GM19468 (cell line): ENCODE measurements around the gene THEMIS.

Experiments
- ATAC-seq: cut with Tn5 transposase; IDR thresholded peaks from one replicate; pipeline ENCODE4 v1.9.1; 2021; ENCODE audit warnings: mild to moderate bottlenecking, moderate library complexity, moderate number of reproducible peaks; ENCODE audit not compliant: unreplicated experiment; ENCODE audit errors: extremely low read depth

THEMIS gene

DNA sequence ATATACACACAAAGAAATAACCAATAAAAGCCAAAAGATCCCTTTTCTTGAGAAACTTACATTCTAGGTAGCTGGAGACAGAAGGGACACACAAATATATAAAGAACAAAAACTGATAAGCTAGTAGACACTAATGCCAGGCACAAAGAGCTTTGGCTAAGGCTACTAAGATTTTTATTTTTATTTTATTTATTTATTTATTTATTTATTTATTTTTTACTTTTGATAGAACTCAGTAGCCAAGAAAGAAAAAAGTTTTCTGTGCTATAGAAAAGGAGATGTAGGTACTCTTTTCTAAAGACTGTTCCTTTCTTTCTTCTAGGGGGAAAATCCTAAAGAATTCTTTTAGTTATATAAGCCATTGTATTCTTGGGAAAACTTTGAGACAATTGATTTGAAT is 34.1 kb downstream of the THEMIS start:
- no peak for ATAC-seq

- no peak for ATAC-seq
Observed at GRCh38 chr6:127865108-127865507, 35.8 kb downstream of the THEMIS start.

DNA sequence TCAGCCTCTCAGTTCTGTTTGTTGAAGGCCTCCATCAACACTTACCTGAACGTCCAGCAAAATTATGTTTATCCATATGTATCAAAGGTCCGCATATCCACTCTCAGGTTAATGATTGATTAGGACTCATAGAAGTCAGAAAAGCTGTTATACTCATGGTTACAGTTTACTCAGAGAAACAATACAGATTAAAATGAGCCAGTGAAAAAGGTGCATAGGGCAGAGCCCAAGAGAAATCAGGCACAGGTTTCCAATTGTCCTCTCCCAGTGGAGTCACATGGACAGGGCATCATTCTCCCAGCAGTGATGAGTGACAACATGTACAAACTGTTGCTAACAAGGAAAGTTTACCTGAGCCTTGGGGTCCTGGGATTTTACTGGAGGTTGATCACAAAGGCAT is 36.2 kb downstream of the THEMIS start:
- no peak for ATAC-seq

GRCh38 chr6:127860723-127861122 is 40.1 kb downstream of the THEMIS start:
- no peak for ATAC-seq

DNA sequence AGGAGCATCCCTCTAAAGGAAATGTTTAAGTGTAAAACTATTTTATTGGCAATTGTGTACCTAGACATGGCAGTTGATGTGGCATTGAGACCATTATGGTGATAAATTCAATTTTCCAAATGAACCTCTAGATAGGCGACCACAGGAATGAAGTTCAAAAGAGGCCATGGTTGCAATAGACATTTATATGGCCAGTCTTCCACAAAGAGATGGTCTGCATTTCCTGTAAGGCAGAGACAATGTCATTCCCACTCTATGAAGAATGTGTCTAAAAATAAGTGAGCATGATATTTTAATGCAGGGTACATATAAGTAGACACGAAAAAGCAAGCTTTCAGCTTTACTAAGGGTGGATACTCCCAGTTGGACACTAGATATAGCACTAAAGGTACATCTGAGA is 40.9 kb downstream of the THEMIS start:
- ATAC-seq, result no peak

DNA sequence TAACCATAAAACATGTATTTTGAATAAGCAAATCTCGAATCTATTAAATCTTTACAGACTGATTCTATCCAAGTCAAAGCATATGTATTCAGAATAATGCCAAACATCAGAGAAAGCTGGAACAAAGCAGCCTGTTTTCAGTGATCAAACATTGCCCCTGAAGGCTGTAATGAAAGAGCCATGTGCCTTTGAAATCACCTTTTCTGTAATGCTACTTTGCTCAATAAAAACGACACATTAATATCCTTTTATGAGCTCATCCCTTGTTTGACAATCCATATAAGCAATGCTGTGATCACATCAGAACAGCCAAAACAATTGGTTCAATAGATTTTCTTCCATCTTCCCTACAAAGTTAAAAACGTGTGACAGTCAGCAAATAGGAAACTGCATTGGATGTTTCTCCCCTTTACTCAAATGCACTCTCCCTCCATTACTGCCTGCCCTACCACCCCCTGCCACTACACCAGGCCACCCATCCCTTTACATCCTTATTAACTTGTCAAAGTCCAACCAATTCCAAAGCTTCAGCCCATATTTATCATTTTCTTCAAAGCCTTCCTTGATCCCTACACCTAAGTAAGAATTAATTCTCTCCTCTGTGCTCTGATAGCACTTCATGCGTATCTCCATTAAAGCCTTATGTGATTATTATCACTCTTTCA is 42.0 kb downstream of the THEMIS start:
- no peak for ATAC-seq

GRCh38 chr6:127857051-127857637 is 43.7 kb downstream of the THEMIS start:
- no peak for ATAC-seq

GRCh38 chr6:127855542-127856159 is 45.2 kb downstream of the THEMIS start:
- no peak for ATAC-seq

- no peak for ATAC-seq
Observed at GRCh38 chr6:127854009-127854408, 46.8 kb downstream of the THEMIS start.

- ATAC-seq, result no peak
Observed at GRCh38 chr6:127851197-127851596, 49.7 kb downstream of the THEMIS start.

GRCh38 chr6:127845242-127845641 is 55.6 kb downstream of the THEMIS start:
- no peak for ATAC-seq

DNA sequence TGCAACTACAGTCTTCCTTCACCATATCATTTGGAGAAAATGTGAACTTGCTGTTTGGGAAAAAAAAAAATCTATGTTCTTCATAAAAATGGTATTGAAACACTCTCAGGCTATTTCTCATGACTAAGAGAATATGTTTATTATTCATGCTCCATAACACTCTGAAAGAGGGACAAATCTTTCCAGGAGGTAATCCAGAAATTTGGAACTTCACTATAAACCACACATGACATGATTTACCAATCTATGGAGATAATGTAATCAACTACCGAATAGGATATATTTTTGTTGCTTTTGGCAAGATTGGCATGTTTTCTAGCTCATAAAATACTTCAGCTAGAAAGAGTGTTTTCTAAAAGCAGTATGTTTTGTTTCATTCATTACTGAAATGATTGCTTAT is 56.3 kb downstream of the THEMIS start:
- no peak for ATAC-seq

DNA sequence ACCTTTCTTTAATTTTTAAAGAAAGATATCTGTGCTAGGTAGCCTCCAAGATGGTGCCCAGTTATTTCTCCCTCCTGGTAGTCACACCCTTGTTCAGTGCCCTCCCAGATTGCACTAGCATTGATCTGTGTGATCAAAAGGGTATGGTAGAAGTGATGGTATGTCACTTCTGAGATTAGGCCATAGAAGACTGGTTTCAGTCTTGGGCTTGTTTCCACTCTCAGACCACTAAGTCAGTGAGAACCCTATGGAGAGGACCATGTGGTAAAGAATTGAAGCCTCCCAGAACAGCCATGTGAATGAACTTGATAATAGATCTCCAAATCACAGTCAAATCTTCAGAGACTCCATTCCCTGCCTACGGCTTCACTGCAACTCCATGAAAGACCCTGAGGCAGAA is 57.3 kb downstream of the THEMIS start:
- ATAC-seq, result no peak

- no peak for ATAC-seq
Observed at GRCh38 chr6:127842562-127842961, 58.3 kb downstream of the THEMIS start.

DNA sequence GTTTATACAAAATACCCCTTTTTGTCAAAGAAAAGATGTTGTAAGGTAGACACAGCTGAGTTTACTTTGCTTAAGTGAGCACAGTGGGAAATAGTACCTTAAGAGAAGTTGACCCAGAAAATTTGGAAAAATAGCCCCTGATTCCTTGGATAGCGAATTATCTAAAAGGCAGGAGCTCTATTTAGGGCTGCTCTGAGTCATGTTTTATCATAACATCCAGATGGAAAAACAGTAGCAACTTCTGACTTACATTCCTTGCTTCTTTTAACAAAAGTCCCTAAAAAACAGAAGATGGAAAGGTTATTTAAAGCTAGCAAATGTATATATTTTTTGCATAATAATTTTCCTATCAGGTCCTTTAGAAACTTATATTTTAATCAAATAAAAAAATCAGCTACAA is 59.0 kb downstream of the THEMIS start:
- ATAC-seq, result no peak

GRCh38 chr6:127834136-127834535 is 66.7 kb downstream of the THEMIS start:
- no peak for ATAC-seq

- no peak for ATAC-seq
Observed at GRCh38 chr6:127833336-127833735, 67.5 kb downstream of the THEMIS start.

GRCh38 chr6:127832381-127832780 is 68.5 kb downstream of the THEMIS start:
- no peak for ATAC-seq

- no peak for ATAC-seq
Observed at GRCh38 chr6:127824061-127824460, 76.8 kb downstream of the THEMIS start.

DNA sequence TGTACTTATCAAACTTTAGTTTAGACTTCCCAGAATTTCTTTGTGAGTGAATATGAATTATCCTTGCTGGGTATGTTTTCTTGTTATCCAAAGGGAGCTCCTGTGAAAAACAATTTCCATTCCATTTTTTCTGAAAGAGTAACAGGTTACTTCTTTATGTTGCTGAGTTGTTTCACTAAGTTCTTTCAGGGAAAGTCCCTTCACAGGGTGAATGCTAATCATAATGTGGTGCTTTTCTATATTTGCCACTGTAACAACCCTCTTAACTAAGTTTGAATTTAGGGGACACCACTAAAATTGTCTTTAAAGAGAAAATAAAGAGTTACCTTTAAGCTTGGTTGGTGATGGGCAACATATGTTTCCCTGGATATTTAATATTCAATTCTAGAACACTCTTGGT is 79.4 kb downstream of the THEMIS start:
- ATAC-seq, result no peak

- ATAC-seq, result no peak
Observed at GRCh38 chr6:127818149-127818548, 82.7 kb downstream of the THEMIS start.

DNA sequence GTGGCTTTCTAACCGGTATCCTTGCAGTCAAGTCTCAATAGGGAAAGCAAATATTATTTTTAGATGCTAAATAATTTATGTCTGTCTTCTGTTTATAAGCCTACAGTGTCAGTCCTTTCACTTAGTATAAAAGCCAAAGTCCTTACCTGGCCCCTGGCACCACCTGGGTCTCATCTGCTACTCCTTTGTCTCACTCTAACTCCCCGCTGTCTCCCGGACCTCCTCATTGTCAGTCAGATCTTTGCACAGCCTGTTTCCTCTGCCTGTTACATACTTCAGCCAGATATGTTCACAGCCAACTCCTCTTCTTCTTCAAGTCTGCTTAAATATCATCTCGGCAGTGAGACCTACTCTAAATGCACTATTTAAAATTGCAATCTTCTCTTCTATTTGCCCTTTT is 84.2 kb downstream of the THEMIS start:
- ATAC-seq, result no peak
